Stimulated activated CD4-positive, alpha-beta T cell treated with anti-CD3 and anti-CD28 coated beads, Interleukin-2, amount 100 ng/mL, for 24 hours (primary cell): ENCODE results near the gene SLC25A39.
"Not testable (repeated sequence)": the region's sequence is repeated elsewhere in the genome, so short reads cannot be mapped to it uniquely, and the experiment has no call there.

Experiments
- DNase-seq, 2 donors: peaks; one replicate each; pipeline ENCODE4 v3.0.0-alpha.2; 2020

Gene SLC25A39

GRCh38 chr17:44353672-44354331 lies 29.2 kb upstream of the SLC25A39 start:
- DNase-seq, result peak in 1 of 2 donors; percentile 29

GRCh38 chr17:44352828-44353671 lies 28.4 kb upstream of the SLC25A39 start:
- DNase-seq, result no peak

GRCh38 chr17:44351961-44352827 lies 27.6 kb upstream of the SLC25A39 start:
- DNase-seq, result no peak

GRCh38 chr17:44351464-44351863 lies 26.8 kb upstream of the SLC25A39 start:
- no peak for DNase-seq

- peak; percentile 79 to 82 for DNase-seq
These were observed 26.2 kb upstream of the SLC25A39 start for GRCh38 chr17:44350733-44351226.

- DNase-seq, result no peak
These were observed 25.0 kb upstream of the SLC25A39 start for GRCh38 chr17:44349553-44350070.

- no peak for DNase-seq
These were observed 24.4 kb upstream of the SLC25A39 start for GRCh38 chr17:44348988-44349364.

GRCh38 chr17:44348234-44348987 lies 23.8 kb upstream of the SLC25A39 start:
- no peak for DNase-seq

- not testable (repeated sequence) for DNase-seq
These were observed 22.8 kb upstream of the SLC25A39 start for GRCh38 chr17:44347206-44348055.

GRCh38 chr17:44346064-44346844 lies 21.6 kb upstream of the SLC25A39 start:
- no peak for DNase-seq

- peak; percentile 41 to 58 for DNase-seq
These were observed 20.9 kb upstream of the SLC25A39 start for GRCh38 chr17:44345454-44346026.

GRCh38 chr17:44344939-44345453 lies 20.4 kb upstream of the SLC25A39 start, which contains the start of gene GRN:
TSS of gene GRN (plus strand) at chr17:44345302. CDS start at chr17:44349165, 3,863 bp downstream.
- peak; percentile 84 to 87 for DNase-seq

GRCh38 chr17:44343510-44344209 lies 19.0 kb upstream of the SLC25A39 start:
- no peak for DNase-seq

- DNase-seq, result not testable (repeated sequence)
These were observed 15.9 kb upstream of the SLC25A39 start for GRCh38 chr17:44340553-44340952.

- no peak for DNase-seq
These were observed 14.1 kb upstream of the SLC25A39 start for GRCh38 chr17:44338702-44339101.

GRCh38 chr17:44335968-44336367 lies 11.3 kb upstream of the SLC25A39 start:
- no peak for DNase-seq

- no peak for DNase-seq
These were observed 10.9 kb upstream of the SLC25A39 start for GRCh38 chr17:44335564-44335963.

- no peak for DNase-seq
These were observed 10.1 kb upstream of the SLC25A39 start for GRCh38 chr17:44334727-44335126.

- no peak for DNase-seq
These were observed 9.7 kb upstream of the SLC25A39 start for GRCh38 chr17:44334315-44334714.
